LoVo (cell line): ENCODE measurements around the gene JAZF1.

Experiments
- DNase-seq: peaks from one replicate; pipeline ENCODE4 v3.0.0-alpha.2; 2016; ENCODE audit warnings: low spot score

The JAZF1 gene

GRCh38 chr7:28136420-28136819, 44.2 kb downstream of the JAZF1 start:
- DNase-seq: no peak

GRCh38 chr7:28135760-28136159, 44.8 kb downstream of the JAZF1 start:
- DNase-seq: no peak

GRCh38 chr7:28135315-28135714, 45.3 kb downstream of the JAZF1 start:
- no peak for DNase-seq

- no peak for DNase-seq
Observed at GRCh38 chr7:28133872-28134271, 46.7 kb downstream of the JAZF1 start.

- DNase-seq: no peak
Observed at GRCh38 chr7:28132959-28133870, 47.4 kb downstream of the JAZF1 start.

GRCh38 chr7:28130277-28130676, 50.3 kb downstream of the JAZF1 start:
- no peak for DNase-seq

GRCh38 chr7:28128608-28129007, 52.0 kb downstream of the JAZF1 start:
- no peak for DNase-seq

GRCh38 chr7:28126410-28127041, 54.1 kb downstream of the JAZF1 start:
- DNase-seq: no peak

- DNase-seq: no peak
Observed at GRCh38 chr7:28125431-28126409, 54.9 kb downstream of the JAZF1 start.

GRCh38 chr7:28124413-28124812, 56.2 kb downstream of the JAZF1 start:
- DNase-seq: no peak

- DNase-seq: no peak
Observed at GRCh38 chr7:28123752-28124151, 56.8 kb downstream of the JAZF1 start.

- DNase-seq: no peak
Observed at GRCh38 chr7:28121496-28121895, 59.1 kb downstream of the JAZF1 start.

GRCh38 chr7:28116041-28116440, 64.6 kb downstream of the JAZF1 start:
- DNase-seq: no peak

- no peak for DNase-seq
Observed at GRCh38 chr7:28115261-28115660, 65.3 kb downstream of the JAZF1 start.

- DNase-seq: no peak
Observed at GRCh38 chr7:28114056-28114455, 66.5 kb downstream of the JAZF1 start.

GRCh38 chr7:28112883-28113540, 67.6 kb downstream of the JAZF1 start:
- DNase-seq: no peak

GRCh38 chr7:28112467-28112866, 68.1 kb downstream of the JAZF1 start:
- no peak for DNase-seq

- no peak for DNase-seq
Observed at GRCh38 chr7:28112012-28112411, 68.6 kb downstream of the JAZF1 start.

- no peak for DNase-seq
Observed at GRCh38 chr7:28110427-28111012, 70.1 kb downstream of the JAZF1 start.

- DNase-seq: no peak
Observed at GRCh38 chr7:28108747-28109146, 71.8 kb downstream of the JAZF1 start.

GRCh38 chr7:28107960-28108359, 72.6 kb downstream of the JAZF1 start:
- DNase-seq: peak; percentile 38
